HepG2 (cell line): ENCODE results near the gene PPA1.

Experiments used
- CHD2 ChIP-seq: IDR thresholded peaks from 2 replicates; pipeline ENCODE4 v1.6.1; 2011; ENCODE audit warnings: low read depth, low read length, improper control_type of control experiment
- NR2C2 ChIP-seq: sonication (generic); formaldehyde crosslinking; IDR thresholded peaks from 2 replicates; pipeline ENCODE4 v1.4.0; 2020; ENCODE audit warnings: missing genetic modification reagents, mild to moderate bottlenecking, moderate library complexity, borderline replicate concordance
- REXO4 ChIP-seq: sonication (generic); formaldehyde crosslinking; IDR thresholded peaks from 2 replicates; pipeline ENCODE4 v1.8.0; 2022; ENCODE audit warnings: missing genetic modification reagents, mild to moderate bottlenecking, borderline replicate concordance
- ZNF772 ChIP-seq: sonication (generic); formaldehyde crosslinking; IDR thresholded peaks from 2 replicates; pipeline ENCODE4 v1.5.0; 2020; ENCODE audit warnings: mild to moderate bottlenecking, missing genetic modification reagents
- TF ChIP-seq, protein P1 (sequence below): sonication (generic); formaldehyde crosslinking; IDR thresholded peaks from 2 replicates; pipeline ENCODE4 v1.5.0; 2020; ENCODE audit warnings: mild to moderate bottlenecking, missing genetic modification reagents, moderate library complexity

DNA sequence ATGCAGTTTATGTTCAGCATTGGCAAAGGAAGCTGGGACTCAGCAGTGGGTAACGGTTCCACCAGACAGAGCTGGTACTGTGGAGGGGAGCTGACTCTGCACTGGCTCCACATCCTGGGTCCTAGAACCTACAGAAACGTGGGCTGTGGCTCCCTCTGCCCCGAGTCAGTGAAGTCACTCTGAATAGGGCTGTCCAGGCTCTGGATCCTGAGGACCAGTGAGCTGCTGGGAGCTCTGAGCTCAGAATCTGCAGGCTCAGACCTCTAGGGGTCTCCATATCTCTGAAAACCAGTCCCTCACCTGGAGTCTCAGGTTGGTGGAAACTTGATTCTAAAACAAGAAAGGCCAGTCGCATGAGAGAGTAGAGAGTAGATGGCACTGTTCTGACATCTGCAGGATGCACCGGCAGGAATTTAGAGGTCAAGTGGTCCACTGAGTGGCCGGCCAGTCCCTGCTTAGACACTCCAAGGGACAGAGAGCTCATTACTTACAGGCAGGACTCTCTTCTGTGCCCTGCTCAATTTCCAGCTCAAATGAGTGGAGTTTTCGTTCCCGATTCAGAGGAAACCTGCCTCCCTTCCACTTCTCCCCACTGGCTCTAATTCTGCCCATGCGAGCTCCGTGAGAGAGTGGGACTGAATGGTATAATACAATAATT lies 31.9 kb upstream of the PPA1 start:
- TF ChIP-seq, protein P1, sequence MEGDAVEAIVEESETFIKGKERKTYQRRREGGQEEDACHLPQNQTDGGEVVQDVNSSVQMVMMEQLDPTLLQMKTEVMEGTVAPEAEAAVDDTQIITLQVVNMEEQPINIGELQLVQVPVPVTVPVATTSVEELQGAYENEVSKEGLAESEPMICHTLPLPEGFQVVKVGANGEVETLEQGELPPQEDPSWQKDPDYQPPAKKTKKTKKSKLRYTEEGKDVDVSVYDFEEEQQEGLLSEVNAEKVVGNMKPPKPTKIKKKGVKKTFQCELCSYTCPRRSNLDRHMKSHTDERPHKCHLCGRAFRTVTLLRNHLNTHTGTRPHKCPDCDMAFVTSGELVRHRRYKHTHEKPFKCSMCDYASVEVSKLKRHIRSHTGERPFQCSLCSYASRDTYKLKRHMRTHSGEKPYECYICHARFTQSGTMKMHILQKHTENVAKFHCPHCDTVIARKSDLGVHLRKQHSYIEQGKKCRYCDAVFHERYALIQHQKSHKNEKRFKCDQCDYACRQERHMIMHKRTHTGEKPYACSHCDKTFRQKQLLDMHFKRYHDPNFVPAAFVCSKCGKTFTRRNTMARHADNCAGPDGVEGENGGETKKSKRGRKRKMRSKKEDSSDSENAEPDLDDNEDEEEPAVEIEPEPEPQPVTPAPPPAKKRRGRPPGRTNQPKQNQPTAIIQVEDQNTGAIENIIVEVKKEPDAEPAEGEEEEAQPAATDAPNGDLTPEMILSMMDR = peak; percentile 81
- TF ChIP-seq NR2C2 (CRISPR knock-in tag) (no peak), REXO4 (no peak), ZNF772 (no peak), CHD2 (no peak)
